ENCODE measurements around the gene IQSEC3.

The IQSEC3 gene

GRCh38 chr12:159156-159782 is 92.7 kb downstream of the IQSEC3 start:
- no peak for TF ChIP-seq CTCF (conservative IDR thresholded peaks at IDR 0.05; ENCODE audit: low read depth, low read length)
- no peak overlapping the region for H3K4me3 ChIP-seq (ENCODE audit: low read depth, low read length)
- DNase-seq (ENCODE audit: low read depth) = no peak

GRCh38 chr12:160858-161257 is 94.3 kb downstream of the IQSEC3 start:
- no peak for TF ChIP-seq CTCF (conservative IDR thresholded peaks at IDR 0.05; ENCODE audit: low read depth, low read length)
- DNase-seq (ENCODE audit: low read depth) = no peak
- H3K4me3 ChIP-seq (ENCODE audit: low read depth, low read length) = no peak overlapping the region

- no peak for DNase-seq (ENCODE audit: low read depth)
- no peak overlapping the region for H3K4me3 ChIP-seq (ENCODE audit: low read depth, low read length)
- no peak for TF ChIP-seq CTCF (conservative IDR thresholded peaks at IDR 0.05; ENCODE audit: low read depth, low read length)
Measured at GRCh38 chr12:161823-162222, 95.3 kb downstream of the IQSEC3 start.

GRCh38 chr12:162467-163307 is 96.1 kb downstream of the IQSEC3 start:
- no peak for DNase-seq (ENCODE audit: low read depth)
- no peak overlapping the region for H3K4me3 ChIP-seq (ENCODE audit: low read depth, low read length)
- no peak for TF ChIP-seq CTCF (conservative IDR thresholded peaks at IDR 0.05; ENCODE audit: low read depth, low read length)

GRCh38 chr12:163406-163986 is 96.9 kb downstream of the IQSEC3 start:
- no peak for DNase-seq (ENCODE audit: low read depth)
- no peak for TF ChIP-seq CTCF (conservative IDR thresholded peaks at IDR 0.05; ENCODE audit: low read depth, low read length)
- H3K4me3 ChIP-seq (ENCODE audit: low read depth, low read length) = no peak overlapping the region

GRCh38 chr12:164207-164606 is 97.6 kb downstream of the IQSEC3 start:
- no peak for DNase-seq (ENCODE audit: low read depth)
- H3K4me3 ChIP-seq (ENCODE audit: low read depth, low read length) = no peak overlapping the region
- no peak for TF ChIP-seq CTCF (conservative IDR thresholded peaks at IDR 0.05; ENCODE audit: low read depth, low read length)

All from choroid plexus epithelial cell (primary cell).